ENCODE results near the gene HOXC13. TPM values are rescaled to one million over a fixed set of nuclear protein-coding genes. Genes with fewer than 3 reads are reported as not detected.

HOXC13 gene
- total RNA-seq, 1 donor from 2014 or later = not detected

- CTCF ChIA-PET = no interaction called here
- H3K9me3 Mint-ChIP-seq = peaks cover 4% of the 10 kb centered on the region
- no peak for DNase-seq
- no peaks in the 10 kb centered on the region for H3K36me3 Mint-ChIP-seq (ENCODE audit: low read depth)
- H3K27ac Mint-ChIP-seq = no peak overlapping the region
- POLR2A ChIA-PET = no interaction called here
- ATAC-seq (ENCODE audit: low read depth) = no peak
- H3K27me3 Mint-ChIP-seq = peaks cover 74% of the 10 kb centered on the region
- TF ChIP-seq CTCF (IDR thresholded peaks at IDR 0.05) = no peak
- intact Hi-C loops (cut with micrococcal nuclease) = loop anchor here (5.0 kb wide), 1 partner anchor 35 kb away; the partner anchor contains the start of gene HOXC13
- peaks cover 13% of the 10 kb centered on the region for H3K4me1 Mint-ChIP-seq
- no peak overlapping the region for H3K4me3 Mint-ChIP-seq
Observed at GRCh38 chr12:53972152-53972702, 33.6 kb downstream of the HOXC13 start.

- Mint-ChIP-seq H3K4me1 (peaks cover 13% of the 10 kb centered on the region), H3K27ac (peak within 1 kb of the TSS; percentile 67)
- CTCF ChIA-PET = no interaction called here
Observed at GRCh38 chr12:53972722-53973235, 34.1 kb downstream of the HOXC13 start, which contains the start of gene HOXC11. Gene HOXC11, plus strand, starts transcription at chr12:53973126. Its CDS starts 116 bp downstream, at chr12:53973242.

GRCh38 chr12:53973236-53974042 is 34.8 kb downstream of the HOXC13 start:
- H3K4me3 Mint-ChIP-seq = peak overlapping the region; percentile 53
- intact Hi-C loops (cut with micrococcal nuclease) = loop anchor here (2.0 to 5.0 kb wide), 3 partner anchors 13 to 36 kb away; partner anchors contain the start of gene HOXC13
- peaks cover 15% of the 10 kb centered on the region for H3K4me1 Mint-ChIP-seq
- no peak for ATAC-seq (ENCODE audit: low read depth)
- no peak for DNase-seq
- H3K9me3 Mint-ChIP-seq = peaks cover 4% of the 10 kb centered on the region
- POLR2A ChIA-PET = no interaction called here
- no peak for TF ChIP-seq CTCF (IDR thresholded peaks at IDR 0.05)
- peaks cover 71% of the 10 kb centered on the region for H3K27me3 Mint-ChIP-seq
- peak overlapping the region; percentile 67 for H3K27ac Mint-ChIP-seq
- no peaks in the 10 kb centered on the region for H3K36me3 Mint-ChIP-seq (ENCODE audit: low read depth)
- CTCF ChIA-PET = no interaction called here

More at GRCh38 chr12:53972722-53973235, 34.1 kb downstream of the HOXC13 start, which contains the start of gene HOXC11:
- H3K36me3 Mint-ChIP-seq (ENCODE audit: low read depth) = no peaks in the 10 kb centered on the region
- DNase-seq (no peak), ATAC-seq (ENCODE audit: low read depth) (no peak)
- peaks cover 4% of the 10 kb centered on the region for H3K9me3 Mint-ChIP-seq
- peaks cover 73% of the 10 kb centered on the region for H3K27me3 Mint-ChIP-seq
- POLR2A ChIA-PET = no interaction called here
- TF ChIP-seq CTCF (IDR thresholded peaks at IDR 0.05) = no peak
- H3K4me3 Mint-ChIP-seq = peak within 1 kb of the TSS; percentile 66
- intact Hi-C loops (cut with micrococcal nuclease) = loop anchor here (5.0 kb wide), 1 partner anchor 35 kb away; the partner anchor contains the start of gene HOXC13

GRCh38 chr12:53974084-53975063 is 35.7 kb downstream of the HOXC13 start, which contains the start of gene HOTAIR:
Gene HOTAIR, minus strand, starts transcription at chr12:53974954.
- peak; percentile 45 for ATAC-seq (ENCODE audit: low read depth)
- Mint-ChIP-seq H3K4me3 (peak within 1 kb of the TSS; percentile 66), H3K9me3 (peaks cover 4% of the 10 kb centered on the region), H3K27me3 (peaks cover 71% of the 10 kb centered on the region), H3K4me1 (peaks cover 15% of the 10 kb centered on the region), H3K27ac (peak within 1 kb of the TSS; percentile 50), H3K36me3 (ENCODE audit: low read depth) (no peaks in the 10 kb centered on the region)
- intact Hi-C loops (cut with micrococcal nuclease) = loop anchor here (2.0 to 5.0 kb wide), 3 partner anchors 14 to 37 kb away; partner anchors contain the start of gene HOXC13
- POLR2A ChIA-PET = no interaction called here
- CTCF ChIA-PET = no interaction called here
- DNase-seq = no peak
- no peak for TF ChIP-seq CTCF (IDR thresholded peaks at IDR 0.05)
